ENCODE measurements around the gene C14orf180.

Gene C14orf180

DNA sequence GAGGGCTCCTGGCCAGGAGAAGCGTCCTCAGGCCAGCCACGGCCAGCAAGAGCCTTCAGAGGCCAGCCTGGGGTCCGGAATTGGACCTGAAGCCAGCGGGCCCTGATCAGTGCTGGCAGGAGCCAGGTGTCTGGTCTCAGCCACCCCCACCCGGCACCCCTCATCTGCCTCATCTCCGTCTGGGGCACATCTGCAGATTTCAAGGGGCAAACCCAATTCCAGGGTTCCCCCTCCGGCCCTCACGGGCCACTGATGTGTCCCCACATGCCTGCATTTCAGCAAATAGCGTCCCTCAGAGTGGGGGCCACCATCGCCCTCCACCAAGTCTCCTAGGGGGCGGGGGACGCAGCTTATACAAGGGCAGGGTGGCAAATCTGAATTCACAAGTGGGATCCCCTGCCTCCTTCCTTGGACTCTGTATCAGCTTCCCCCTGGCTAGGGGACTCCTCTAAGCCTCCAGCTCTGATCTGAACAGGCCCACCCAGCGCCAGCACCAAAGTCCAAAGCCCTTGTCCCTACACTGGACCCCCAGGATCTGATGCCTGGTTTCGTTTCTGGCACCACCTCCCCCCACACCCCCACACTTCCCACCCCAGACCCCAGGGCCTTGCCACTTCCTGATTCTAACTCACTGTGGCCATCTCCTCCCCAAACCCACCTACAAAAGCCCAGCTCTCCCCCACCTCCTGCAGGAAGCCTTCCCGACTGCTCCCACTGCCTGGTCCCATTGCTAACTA lies 14.9 kb downstream of the C14orf180 start:
- no peak for DNase-seq (ENCODE audit: low spot score)

DNA sequence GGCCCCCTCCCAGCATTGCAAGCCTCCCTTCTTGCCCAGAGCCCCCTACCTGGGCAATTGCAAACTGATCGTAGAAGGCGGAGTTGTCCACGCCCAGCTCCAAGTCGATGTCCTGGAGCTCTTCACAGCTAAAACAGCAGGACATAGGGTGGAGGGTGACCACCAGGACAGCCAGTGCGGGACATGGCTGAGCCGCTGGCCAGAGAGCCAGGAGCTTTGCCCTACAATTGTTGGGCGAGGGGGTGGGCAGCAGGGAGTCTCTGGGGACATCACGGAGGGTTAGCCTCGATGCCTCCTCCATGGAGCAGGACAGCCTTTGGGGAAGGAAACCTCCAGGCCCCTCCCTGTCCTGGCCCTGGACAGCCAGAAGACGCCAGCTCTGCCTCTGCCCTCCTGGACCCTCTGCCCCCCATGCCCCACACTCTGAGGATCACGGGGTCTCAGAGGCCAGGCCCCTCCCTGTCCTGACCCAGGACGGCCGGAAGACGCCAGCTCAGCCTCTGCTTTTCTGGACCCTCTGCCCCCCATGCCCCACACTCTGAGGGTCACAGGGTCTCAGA lies 15.6 kb downstream of the C14orf180 start:
- DNase-seq (ENCODE audit: low spot score), result no peak

DNA sequence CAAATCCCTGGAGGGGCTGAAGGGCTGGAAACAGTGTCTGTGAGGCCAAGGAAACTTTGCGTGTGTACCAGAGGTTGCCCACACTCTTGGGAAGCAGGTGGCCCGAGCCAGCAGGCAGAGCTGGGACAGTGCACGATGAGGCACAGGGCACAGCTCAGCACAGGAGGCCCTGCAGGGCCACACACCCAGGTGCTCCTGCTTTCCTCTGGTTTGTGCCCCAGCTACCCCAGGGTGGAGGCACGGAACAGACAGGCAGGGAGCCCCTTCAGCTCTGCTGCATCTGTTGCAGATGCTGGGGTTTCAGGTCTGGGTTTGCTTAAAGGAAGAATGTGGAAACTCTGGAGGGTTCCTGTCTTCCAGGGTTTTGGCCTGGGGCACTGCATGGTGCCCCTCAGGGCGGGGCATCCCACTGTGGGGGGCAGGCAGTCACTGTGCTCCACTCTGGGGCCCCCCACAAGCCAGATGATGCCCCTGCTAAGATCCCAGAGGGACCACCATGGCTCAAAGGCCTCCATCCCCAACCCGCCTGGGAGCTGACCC lies 16.4 kb downstream of the C14orf180 start:
- DNase-seq (ENCODE audit: low spot score), result no peak

DNA sequence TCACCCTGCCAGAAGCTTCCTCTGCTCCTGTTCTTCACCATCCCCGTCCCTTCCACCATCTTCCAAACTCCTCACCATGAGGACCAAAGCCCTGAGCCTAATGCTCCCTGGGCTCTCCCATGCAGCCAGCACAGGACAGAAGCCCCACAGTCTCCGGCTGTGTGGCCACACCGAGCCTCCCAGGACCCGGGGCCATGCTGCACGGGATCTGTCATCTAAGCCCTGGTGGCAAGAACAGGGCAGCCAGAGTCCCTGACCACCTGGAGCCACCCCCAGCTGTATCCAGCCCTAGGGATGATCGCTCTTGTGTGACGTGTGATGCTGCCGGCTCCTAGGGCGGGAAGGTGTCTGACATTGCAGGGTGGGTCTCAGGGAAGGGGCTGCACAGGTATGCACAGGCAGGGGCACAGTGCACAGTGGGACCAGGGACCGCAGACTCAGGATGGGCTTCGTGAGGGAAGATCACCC lies 16.9 kb downstream of the C14orf180 start:
- no peak for DNase-seq (ENCODE audit: low spot score)

DNA sequence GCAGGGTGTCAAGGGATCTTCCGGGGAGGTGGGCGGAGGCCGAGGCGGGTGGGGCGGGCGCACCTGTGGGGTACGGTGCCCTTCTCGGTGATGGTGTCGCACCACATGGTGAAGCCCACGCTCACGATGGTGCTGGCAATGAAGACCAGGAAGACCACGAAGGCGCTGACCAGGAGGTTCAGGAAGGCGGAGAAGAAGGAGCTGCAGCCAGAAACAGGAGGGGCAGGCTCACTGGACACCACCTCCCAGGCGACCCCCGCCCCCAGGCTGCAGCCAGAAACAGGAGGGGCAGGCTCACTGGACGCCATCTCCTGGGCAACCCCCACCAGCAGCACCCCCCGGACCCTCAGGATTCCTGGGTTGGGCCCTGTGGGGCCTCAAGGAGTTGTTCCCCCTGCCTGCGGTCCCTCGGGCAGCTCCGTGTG lies 17.4 kb downstream of the C14orf180 start:
- DNase-seq (ENCODE audit: low spot score), result no peak

DNA sequence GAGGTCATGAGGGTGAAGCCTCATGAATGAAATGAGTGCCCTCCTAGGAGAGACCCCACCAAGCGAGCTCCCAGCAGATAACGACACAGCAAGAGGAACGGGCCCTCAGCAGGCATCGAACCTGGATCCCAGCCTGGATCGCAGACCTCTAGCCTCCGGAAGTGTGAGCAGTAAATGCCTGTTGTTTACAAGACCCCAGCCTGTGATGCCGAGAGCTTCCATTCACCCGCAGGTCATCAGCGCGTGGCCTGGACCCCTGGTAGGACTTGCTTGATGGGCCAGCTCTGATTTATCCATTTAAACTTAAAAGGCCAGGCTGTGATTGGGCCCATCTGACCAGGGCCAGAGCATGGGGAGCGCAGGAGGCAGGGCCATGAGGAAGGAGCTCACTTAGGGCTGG lies 18.0 kb downstream of the C14orf180 start:
- no peak for DNase-seq (ENCODE audit: low spot score)

DNA sequence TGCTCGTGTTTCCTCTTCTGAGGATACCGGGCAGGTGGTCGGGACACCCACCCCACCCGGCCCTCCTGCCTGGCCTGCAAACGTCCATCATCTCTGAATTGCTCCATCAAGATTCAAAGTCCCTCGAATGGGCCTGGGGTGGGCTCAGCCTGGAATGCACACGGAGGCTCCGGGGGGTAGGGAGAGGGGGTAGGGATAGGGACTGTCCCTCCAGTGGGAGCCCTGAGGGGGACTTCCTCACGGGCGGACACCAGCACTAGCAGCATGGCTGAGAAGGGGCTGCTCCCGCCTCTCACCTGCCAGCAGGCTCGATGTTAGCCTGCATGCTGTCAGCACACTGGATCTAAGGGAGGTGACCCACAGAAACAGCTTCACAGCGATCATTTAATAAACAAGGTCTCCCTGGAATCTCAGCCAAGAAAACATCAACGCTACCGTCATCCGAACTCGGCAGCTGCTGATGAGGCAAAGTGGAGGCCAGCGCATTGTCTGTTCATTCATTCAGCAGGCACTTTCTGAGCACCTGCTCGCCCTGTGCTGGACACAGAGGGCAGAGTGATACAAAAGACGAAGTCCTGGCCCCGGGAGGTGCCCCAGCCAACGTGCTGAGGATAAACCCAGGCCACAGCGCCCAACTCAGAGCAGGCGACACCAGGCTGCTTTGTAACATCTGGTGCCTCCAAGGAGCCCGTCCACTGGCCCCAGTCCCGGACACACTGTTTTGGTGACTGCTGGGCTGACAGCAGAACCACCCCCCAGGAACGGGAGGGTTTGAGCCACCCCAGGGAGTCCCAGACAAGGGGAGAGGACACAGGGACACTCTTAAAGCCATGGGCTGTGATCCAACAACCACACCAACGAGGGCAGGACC lies 18.7 kb downstream of the C14orf180 start:
- no peak for DNase-seq (ENCODE audit: low spot score)

DNA sequence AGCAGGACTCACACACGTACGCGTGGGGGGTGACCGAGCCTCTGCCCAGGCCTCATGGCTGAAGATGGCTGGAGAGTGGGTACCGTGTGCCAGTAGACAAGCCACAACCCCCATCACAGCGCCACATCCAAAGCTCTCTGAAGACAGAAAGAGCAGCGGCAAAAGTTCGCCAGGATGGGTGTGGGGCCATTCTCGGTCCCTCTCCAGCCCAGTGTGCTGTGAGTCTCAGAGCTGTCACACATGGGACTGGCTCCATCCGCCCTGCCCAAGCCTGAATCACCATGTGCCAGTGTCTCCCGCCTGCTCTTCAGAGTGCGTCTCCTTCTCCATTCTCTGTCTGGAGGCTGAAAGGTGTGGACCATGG lies 19.3 kb downstream of the C14orf180 start:
- DNase-seq (ENCODE audit: low spot score), result no peak

DNA sequence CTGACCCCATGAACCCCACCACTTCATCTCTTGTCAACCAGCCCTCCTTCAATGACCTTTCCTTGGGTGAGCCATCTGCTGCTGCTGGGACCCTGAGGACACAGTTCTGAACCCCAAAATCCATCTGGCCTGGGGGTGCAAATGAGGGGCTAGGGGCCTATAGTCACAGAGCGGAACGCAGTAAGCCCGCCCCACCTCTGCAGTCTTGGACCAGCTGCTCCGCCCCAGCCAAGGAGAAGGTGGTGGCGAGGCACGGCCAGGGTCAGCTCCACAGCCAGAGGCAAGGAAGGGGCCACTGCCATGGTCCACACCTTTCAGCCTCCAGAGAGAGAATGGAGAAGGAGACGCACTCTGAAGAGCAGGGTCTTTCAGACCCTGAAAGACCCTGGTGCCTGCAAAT lies 19.9 kb downstream of the C14orf180 start:
- DNase-seq (ENCODE audit: low spot score), result no peak

DNA sequence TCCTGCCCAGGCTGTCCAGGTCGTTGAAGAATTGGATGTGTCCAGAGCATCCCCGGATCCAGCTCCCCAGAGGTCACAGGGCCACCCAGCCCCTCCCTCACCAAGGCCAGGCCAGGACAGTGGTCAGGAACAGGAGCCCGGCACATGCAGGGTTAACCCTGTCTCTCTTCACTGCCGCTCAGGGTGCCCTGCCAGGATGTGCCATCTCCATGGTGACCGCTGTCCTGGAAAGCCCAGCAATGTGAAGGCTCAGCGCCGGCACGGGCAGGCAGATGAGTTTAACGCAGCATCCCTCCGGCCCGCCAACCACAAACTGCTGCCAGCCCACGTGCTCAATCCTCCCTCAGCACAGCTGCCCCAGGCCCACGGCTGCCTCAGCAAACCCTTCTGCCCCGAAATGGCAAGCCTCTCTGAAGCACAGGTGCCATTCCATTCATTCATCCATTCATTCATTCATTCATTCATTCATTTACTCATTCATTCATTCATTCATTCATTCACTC lies 20.6 kb downstream of the C14orf180 start:
- DNase-seq (ENCODE audit: low spot score), result no peak

DNA sequence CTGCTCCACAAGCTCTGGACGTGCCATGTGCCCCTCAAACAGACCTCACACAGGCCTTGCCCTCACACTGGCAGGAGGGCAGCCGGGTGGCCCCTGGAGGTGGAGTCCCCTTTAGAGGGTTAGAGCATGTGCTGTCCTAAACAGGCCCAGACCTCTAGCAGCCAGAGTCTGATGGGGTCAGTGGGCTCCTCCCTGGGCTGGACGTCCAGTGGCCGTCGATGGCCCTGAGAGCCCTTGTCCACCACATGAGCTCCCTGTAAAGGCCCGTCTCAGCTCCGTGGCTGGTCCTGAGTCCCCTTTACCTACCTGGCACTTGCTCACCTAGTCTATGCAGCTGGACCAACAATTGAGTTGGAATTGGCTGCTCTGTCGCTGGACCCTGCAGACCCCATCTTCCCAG lies 21.2 kb downstream of the C14orf180 start:
- DNase-seq (ENCODE audit: low spot score), result no peak

DNA sequence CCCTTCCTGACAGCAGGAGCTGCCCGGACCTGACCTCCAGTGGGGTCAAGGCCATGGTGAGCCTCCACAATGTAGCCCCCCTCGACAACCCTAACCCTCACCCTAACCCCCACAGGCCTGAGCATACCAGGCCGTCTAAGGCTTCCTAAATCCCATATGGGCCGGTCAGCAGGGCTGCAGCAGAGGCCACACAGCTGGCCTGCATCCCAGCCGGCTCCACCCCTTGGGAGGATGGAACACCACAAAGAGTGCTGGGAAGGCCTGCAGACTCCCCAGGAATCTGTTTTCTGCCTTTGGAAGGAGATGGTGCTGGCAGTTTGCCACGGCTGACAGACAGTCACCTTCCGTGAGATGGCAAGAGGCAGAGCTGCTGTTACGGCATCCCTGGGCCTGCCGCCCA lies 22.2 kb downstream of the C14orf180 start:
- no peak for DNase-seq (ENCODE audit: low spot score)

DNA sequence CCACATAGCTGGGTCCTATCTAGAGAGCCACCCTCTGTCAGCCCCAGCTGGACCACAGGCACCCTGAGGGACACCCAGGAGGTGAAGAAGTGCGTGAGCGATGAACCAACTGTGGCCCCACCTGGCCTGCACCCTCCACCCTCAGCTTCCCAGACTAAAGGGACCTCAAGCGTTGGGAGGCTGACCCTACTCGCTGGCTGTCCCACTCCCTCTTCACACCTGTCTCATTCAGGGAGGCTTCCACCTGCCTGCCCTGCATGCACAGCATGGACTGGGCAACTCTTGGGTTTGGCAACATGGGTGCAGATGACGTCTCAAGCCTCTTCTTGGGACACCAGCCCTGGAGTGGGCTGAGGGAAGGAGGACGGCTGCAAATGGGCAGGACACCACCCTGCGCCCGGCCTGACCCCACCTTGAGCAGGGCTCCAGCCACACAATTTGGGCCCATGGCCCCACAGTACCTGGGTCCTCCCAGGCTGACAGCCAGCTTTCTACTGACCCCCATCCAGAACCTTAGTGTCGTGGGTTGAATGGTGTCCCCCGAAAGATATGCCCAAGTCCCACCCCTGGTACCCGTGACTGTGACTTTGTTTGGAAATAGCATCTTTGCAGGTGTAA lies 22.9 kb downstream of the C14orf180 start:
- no peak for DNase-seq (ENCODE audit: low spot score)

DNA sequence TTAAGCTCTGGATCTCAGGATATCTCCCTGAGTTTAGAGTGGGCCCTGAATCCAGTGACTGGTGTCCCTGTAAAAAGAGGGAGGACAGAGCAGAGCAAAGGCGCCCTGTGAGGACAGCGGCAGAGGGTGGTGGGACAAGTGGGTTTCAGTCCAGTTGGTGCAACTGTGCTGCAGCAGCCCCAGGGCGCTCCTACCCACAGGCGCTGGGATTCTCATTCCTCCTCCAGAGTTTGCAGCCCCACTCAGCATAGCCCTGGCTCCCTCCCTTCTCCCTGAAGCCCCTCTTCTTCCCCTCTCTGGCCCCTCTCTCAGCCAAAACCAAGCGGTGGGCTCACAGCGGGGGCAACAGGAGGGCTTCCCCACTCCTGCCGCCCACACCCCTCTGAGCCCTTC lies 23.4 kb downstream of the C14orf180 start:
- DNase-seq (ENCODE audit: low spot score), result no peak

DNA sequence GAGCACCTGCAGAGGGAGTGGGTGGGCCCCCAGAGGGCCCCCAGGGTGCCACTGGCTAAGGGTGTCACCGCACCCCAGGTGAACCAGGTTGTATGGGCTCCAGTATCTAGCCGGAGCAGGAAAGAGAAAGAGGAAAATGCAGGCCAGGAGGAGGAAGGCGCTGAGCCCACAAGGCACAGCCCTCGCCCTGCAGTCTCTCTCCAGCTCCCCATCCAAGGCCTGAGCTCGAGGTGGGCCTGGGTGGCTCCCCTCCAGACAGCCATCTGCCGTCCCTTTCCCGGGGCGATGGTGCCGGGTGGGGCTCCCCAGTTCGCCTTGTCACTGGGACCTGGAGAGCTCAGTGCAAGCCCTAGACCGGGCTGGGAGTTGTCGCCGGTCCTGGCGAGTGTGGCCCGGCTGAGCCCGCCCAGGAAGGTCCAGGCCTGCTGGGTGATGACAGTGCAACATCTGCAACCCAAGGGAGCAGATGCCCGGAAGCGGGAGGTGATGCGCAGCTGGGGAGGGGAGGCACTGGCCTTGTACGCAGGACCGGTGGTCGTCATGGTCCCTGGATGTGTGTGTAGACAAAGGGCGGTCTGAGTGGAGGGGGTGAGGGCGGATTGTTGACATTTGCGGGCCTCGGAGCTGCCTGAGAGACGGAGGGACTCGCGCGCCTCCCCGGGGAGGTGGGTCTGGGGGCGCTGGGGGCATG lies 24.3 kb downstream of the C14orf180 start:
- no peak for DNase-seq (ENCODE audit: low spot score)

DNA sequence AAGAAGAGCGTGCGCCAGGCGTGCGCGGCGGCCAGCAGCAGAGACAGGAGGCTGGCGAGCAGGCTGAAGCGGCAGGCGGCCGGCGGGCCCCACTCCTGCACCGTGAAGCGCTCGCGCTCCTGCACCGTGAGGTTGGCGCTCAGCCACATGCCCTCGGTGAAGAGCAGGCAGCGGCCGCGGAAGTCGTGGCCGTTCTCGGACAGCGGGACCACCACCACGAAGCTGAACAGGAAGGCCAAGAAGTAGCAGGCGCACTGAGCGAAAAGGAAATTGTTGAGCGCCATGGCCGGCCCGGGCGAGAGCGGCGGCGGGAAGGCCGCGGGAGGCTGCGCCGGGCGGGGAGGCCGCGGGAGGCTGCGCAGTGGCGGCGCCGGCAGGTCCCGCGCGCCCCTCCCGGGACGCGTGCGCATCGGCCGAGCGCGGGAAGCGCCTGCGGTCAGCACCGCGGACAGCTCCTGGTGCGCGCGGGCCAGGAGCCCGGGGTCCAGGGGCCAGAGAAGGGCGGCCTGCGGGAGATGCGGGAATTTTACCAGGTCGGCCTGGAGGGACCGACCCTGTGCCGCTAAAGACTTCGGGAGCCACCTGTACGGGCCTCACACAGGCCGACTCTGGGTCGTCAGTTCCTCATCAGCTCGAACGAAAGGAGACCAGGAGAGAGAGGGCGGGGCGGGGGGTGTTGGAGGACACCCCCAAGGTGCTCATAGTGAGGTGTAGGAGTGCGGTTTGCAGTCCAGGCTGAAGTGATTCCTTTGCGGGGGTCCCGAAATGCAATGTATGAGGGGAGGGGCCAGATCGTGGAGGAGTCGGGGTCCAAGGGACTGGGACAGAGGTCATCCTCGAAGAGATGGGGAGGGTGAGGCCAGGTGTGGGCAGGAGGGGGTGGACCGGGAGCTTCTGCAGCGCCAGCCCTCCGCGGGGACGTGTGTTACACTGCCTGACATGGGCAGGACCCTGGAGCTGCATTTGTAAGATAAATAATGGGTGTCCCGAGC lies 25.2 kb downstream of the C14orf180 start, which contains the start of gene TMEM179:
TSS of gene TMEM179 (minus strand) at position 315 of the 992 bp plus-strand sequence. CDS start at position 284, 31 bp downstream.
- no peak for DNase-seq (ENCODE audit: low spot score)

DNA sequence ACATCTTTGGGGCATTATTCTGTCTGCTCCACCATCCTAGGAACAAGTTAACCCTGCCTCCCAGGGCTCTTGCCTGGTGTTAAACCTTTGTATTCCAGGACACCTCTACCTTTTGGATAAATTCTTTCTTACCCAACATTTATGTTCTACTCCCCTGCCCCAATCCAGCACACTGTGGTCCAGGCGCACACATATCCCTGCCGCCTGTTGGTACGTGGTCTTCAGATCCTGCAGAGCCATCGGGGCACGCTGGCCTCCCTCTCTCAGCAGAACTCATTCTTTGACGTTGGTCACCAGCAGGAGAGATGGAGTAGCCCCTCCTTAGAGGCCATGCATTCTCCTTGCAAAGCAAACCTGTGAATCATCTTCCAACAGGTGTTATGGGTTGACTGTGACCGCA lies 30.1 kb downstream of the C14orf180 start:
- no peak for DNase-seq (ENCODE audit: low spot score)

DNA sequence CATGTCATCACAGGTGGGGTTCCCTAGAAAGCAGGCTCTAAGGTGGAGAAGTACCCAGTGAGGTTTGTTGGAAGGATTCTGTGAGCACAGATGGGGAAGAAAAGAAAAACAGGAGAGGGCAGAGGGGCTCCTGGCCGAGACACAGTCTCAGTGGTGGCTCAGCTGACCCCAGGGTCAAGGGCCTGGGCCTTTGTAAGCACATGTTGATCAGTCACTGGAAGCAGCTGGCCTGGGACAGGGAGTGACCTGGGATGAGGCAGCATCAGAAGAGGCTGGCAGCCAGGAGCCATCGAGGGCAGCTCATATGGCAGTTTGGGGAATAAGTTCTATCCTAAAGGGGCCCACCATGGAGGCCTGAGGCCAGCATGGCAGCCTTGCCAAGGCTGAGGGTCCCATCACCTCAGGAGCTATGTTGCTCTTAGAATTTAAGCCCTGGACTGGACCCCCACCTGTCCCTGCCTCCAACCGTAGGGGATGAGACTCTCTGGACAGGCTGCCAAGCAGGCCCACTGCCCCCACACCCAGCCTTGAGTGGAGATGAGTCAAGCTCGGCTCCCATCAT lies 31.3 kb downstream of the C14orf180 start:
- DNase-seq (ENCODE audit: low spot score), result no peak

DNA sequence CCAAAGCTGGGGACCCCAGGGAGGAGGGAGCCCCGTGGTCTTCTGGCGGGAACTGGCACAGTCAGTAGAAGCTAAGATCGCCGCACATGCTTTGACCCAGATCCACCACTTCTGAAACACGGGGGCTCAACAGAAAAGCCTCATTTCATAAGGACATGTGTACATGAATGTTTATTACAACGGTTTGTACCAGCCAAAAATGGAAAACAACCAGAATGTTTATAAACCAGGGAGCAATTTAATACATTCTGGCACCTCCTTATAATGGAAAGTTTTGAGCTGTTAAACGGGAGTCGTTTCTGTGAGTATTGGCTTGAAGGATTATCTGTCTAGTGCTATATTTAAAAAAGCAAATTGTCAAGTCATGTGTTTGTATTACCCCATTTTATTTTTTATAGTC lies 32.3 kb downstream of the C14orf180 start:
- no peak for DNase-seq (ENCODE audit: low spot score)

Data from hematopoietic multipotent progenitor cell treated with erythropoietin and hydrocortisone succinate and interleukin-3 and kit ligand, for 17 days (in vitro differentiated cells).